ENCODE results near the gene NT5DC1. TPM values are rescaled to one million over a fixed set of nuclear protein-coding genes. Genes with fewer than 3 reads are reported as not detected.

The NT5DC1 gene
- polyA plus RNA-seq, 1 of the 3 experiments (the other 2 are of a cell fraction) = 20.3 TPM

DNA sequence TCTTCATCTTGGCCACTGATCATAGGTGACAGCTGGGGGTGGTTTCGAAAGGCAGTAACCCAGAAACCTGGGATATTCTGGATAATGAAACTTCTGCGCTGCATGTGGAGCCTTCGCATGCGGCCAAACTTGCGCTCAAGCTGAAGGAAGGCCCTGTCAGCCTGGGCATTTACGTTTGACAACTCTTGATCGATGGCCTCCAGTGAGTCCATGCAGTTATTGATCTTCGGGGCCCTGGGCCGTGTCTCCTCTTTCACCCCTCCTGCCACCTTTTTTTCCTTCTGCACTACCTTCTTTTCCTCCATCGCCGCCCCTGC, 152.5 kb downstream of the NT5DC1 start:
- Histone ChIP-seq H3K36me3 (replicated peaks in 1 of 2; ENCODE audit: control insufficient read depth in 1 of 2, insufficient read depth in 2 of 2, low read length in 1 of 2) (peaks cover 17 to 18% of the 10 kb centered on the region in 2 experiments), H3K79me2 (ENCODE audit: insufficient read depth) (peaks cover 76% of the 10 kb centered on the region), H3K27me3 (ENCODE audit: insufficient read depth) (no peaks in the 10 kb centered on the region), H3K9me3 (no peaks in the 10 kb centered on the region), H3K9ac (peak overlapping the region; percentile 89), H3K4me1 (ENCODE audit: control insufficient read depth in 1 of 2, insufficient read depth in 2 of 2, low read depth in 1 of 2, low read length in 1 of 2) (peaks cover 19 to 32% of the 10 kb centered on the region in 2 experiments; a peak in 3 of 4 replicates), H2AFZ (ENCODE audit: low read depth) (no peak overlapping the region), H3K4me3 (ENCODE audit: low read depth in 2 of 2, low read length in 1 of 2) (peak overlapping the region; percentile 92 to 99), H4K20me1 (ENCODE audit: insufficient read depth) (peaks cover 3% of the 10 kb centered on the region; the same call in 1 of the 2 replicates), H3F3A (replicated peaks; ENCODE audit: insufficient read depth) (peaks cover 10% of the 10 kb centered on the region), H3K9me2 (no peaks in the 10 kb centered on the region), H3K27ac (ENCODE audit: low read depth in 2 of 2, low read length in 1 of 2) (peak overlapping the region; percentile 92 to 97; a peak in 2 of 4 replicates), H3K4me2 (peak overlapping the region; percentile 92)
- 20% methylated on average over 11 of the region's 11 CpGs for WGBS (ENCODE audit: low lambda C conversion rate)
- no peak for DNase-seq
- ChIA-PET POLR2A (interaction anchor here (1.9 to 3.1 kb wide), 3 partner anchors 24 to 118 kb away, joined by 4 to 34 read pairs (median 5); partner anchors contain the start of gene DSE), CTCF (interaction anchor here (1.4 to 7.0 kb wide), 3 partner anchors 15 to 141 kb away, joined by 3 to 52 read pairs (median 39); no protein-coding TSS in a partner anchor)
- TF ChIP-seq NRF1 (IDR thresholded peaks at IDR 0.05; ENCODE audit: low read depth, low read length) = no peak
- TF ChIP-seq TAF1 (IDR thresholded peaks at IDR 0.05; ENCODE audit: borderline replicate concordance, low read depth, low read length) = no peak
- TF ChIP-seq PBX3 (IDR thresholded peaks at IDR 0.05) = no peak

GRCh38 chr6:116253505-116254296, 153.0 kb downstream of the NT5DC1 start, which contains the start of gene TSPYL4:
TSS of gene TSPYL4 (minus strand) at chr6:116254075. CDS start at chr6:116254008, 67 bp downstream.
- ChIA-PET POLR2A (interaction anchor here (0.5 to 3.1 kb wide), 8 partner anchors 15 to 318 kb away, joined by 3 to 34 read pairs (median 4); partner anchors contain the start of genes DSE, RWDD1 and TSPYL1), CTCF (interaction anchor here (1.4 to 7.0 kb wide), 5 partner anchors 14 to 142 kb away, joined by 3 to 52 read pairs (median 6); no protein-coding TSS in a partner anchor)
- H3K27ac ChIP-seq (ENCODE audit: low read depth in 2 of 2, low read length in 1 of 2) = peak within 1 kb of the TSS; percentile 92 to 97
- peaks cover 19 to 32% of the 10 kb centered on the region in 2 experiments; a peak in 3 of 4 replicates for H3K4me1 ChIP-seq (ENCODE audit: control insufficient read depth in 1 of 2, insufficient read depth in 2 of 2, low read depth in 1 of 2, low read length in 1 of 2)
- peak; percentile 91 for DNase-seq
- H3K4me2 ChIP-seq = peak within 1 kb of the TSS; percentile 92
- H2AFZ ChIP-seq (ENCODE audit: low read depth) = peak within 1 kb of the TSS; percentile 79
- H3K79me2 ChIP-seq (ENCODE audit: insufficient read depth) = peaks cover 73% of the 10 kb centered on the region
- H4K20me1 ChIP-seq (ENCODE audit: insufficient read depth) = peaks cover 3% of the 10 kb centered on the region; the same call in 1 of the 2 replicates
- WGBS (ENCODE audit: low lambda C conversion rate) = 1% methylated on average over 33 of the region's 53 CpGs
- no peaks in the 10 kb centered on the region for H3K9me3 ChIP-seq
- no peaks in the 10 kb centered on the region for H3K27me3 ChIP-seq (ENCODE audit: insufficient read depth)
- peaks cover 15% of the 10 kb centered on the region in 2 experiments for H3K36me3 ChIP-seq (replicated peaks in 1 of 2; ENCODE audit: control insufficient read depth in 1 of 2, insufficient read depth in 2 of 2, low read length in 1 of 2)
- TF ChIP-seq RCOR1 (IDR thresholded peaks at IDR 0.05; ENCODE audit: low read length) (no peak), MXI1 (IDR thresholded peaks at IDR 0.05; ENCODE audit: low read depth, low read length) (peak; percentile 18; the same call in 1 of the 2 replicates), GATA2 (CRISPR knock-in tag; IDR thresholded peaks at IDR 0.05) (peak; percentile 93), POLR2AphosphoS5 (IDR thresholded peaks at IDR 0.05; ENCODE audit: low read depth, low read length) (peak; percentile 98), SIN3A (IDR thresholded peaks at IDR 0.05; ENCODE audit: borderline replicate concordance, low read depth, low read length) (peak; percentile 77; the same call in 1 of the 2 replicates), SMC3 (IDR thresholded peaks at IDR 0.05; ENCODE audit: low read depth, low read length) (no peak), YY1 (IDR thresholded peaks at IDR 0.05; ENCODE audit: low read depth) (peak; percentile 73), TAF1 (IDR thresholded peaks at IDR 0.05; ENCODE audit: borderline replicate concordance, low read depth, low read length) (peak; percentile 89), CHD2 (IDR thresholded peaks at IDR 0.05; ENCODE audit: low read length, partially characterized antibody) (peak; percentile 99), NRF1 (IDR thresholded peaks at IDR 0.05; ENCODE audit: low read depth, low read length) (no peak), RFX5 (IDR thresholded peaks at IDR 0.05; ENCODE audit: low read length) (peak; percentile 99), EP300 (IDR thresholded peaks at IDR 0.05; ENCODE audit: borderline replicate concordance in 1 of 2, low read depth in 1 of 2, low read length in 1 of 2) (peak in 1 of 2 experiments; percentile 43; a peak in 1 of 4 replicates), PBX3 (IDR thresholded peaks at IDR 0.05) (peak; percentile 71), ELF1 (IDR thresholded peaks at IDR 0.05) (no peak), GABPA (IDR thresholded peaks at IDR 0.05; ENCODE audit: low read depth) (peak; percentile 70), FOXJ3 (CRISPR knock-in tag; IDR thresholded peaks at IDR 0.05) (no peak)
- TF ChIP-seq, protein P1, sequence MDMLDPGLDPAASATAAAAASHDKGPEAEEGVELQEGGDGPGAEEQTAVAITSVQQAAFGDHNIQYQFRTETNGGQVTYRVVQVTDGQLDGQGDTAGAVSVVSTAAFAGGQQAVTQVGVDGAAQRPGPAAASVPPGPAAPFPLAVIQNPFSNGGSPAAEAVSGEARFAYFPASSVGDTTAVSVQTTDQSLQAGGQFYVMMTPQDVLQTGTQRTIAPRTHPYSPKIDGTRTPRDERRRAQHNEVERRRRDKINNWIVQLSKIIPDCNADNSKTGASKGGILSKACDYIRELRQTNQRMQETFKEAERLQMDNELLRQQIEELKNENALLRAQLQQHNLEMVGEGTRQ (IDR thresholded peaks at IDR 0.05; ENCODE audit: borderline replicate concordance, low read depth, low read length) = no peak
- TF ChIP-seq, protein P2, sequence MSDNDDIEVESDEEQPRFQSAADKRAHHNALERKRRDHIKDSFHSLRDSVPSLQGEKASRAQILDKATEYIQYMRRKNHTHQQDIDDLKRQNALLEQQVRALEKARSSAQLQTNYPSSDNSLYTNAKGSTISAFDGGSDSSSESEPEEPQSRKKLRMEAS (IDR thresholded peaks at IDR 0.05; ENCODE audit: low read depth) = peak; percentile 45
- TF ChIP-seq, protein P3, sequence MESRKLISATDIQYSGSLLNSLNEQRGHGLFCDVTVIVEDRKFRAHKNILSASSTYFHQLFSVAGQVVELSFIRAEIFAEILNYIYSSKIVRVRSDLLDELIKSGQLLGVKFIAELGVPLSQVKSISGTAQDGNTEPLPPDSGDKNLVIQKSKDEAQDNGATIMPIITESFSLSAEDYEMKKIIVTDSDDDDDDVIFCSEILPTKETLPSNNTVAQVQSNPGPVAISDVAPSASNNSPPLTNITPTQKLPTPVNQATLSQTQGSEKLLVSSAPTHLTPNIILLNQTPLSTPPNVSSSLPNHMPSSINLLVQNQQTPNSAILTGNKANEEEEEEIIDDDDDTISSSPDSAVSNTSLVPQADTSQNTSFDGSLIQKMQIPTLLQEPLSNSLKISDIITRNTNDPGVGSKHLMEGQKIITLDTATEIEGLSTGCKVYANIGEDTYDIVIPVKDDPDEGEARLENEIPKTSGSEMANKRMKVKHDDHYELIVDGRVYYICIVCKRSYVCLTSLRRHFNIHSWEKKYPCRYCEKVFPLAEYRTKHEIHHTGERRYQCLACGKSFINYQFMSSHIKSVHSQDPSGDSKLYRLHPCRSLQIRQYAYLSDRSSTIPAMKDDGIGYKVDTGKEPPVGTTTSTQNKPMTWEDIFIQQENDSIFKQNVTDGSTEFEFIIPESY (IDR thresholded peaks at IDR 0.05; ENCODE audit: borderline replicate concordance, low read depth) = peak; percentile 96
- no peaks in the 10 kb centered on the region for H3K9me2 ChIP-seq
- H3F3A ChIP-seq (replicated peaks; ENCODE audit: insufficient read depth) = peaks cover 8% of the 10 kb centered on the region
- peak within 1 kb of the TSS; percentile 92 to 99 for H3K4me3 ChIP-seq (ENCODE audit: low read depth in 2 of 2, low read length in 1 of 2)
- peak within 1 kb of the TSS; percentile 89 for H3K9ac ChIP-seq
